ENCODE measurements around the gene SNX33. TPM values are rescaled to one million over a fixed set of nuclear protein-coding genes. Genes with fewer than 3 reads are reported as not detected.
"Not testable (repeated sequence)": the region's sequence is repeated elsewhere in the genome, so short reads cannot be mapped to it uniquely, and the experiment has no call there.

The SNX33 gene
- total RNA-seq, 1 donor from 2014 or later, result 10.1 TPM

- peaks cover 13% of the 10 kb centered on the region for H3K27me3 Mint-ChIP-seq (ENCODE audit: insufficient read depth, low read depth)
- H3K27ac Mint-ChIP-seq, result peak overlapping the region; percentile 50
- no peaks in the 10 kb centered on the region for H3K79me2 ChIP-seq (ENCODE audit: low read depth)
- peaks cover 8% of the 10 kb centered on the region for H3F3A ChIP-seq (ENCODE audit: low read depth)
- no peak overlapping the region for H3K27ac ChIP-seq
- no peaks in the 10 kb centered on the region for H3K36me3 Mint-ChIP-seq
- H4K20me1 ChIP-seq (ENCODE audit: low read depth), result no peaks in the 10 kb centered on the region
- no peak overlapping the region for H2AFZ ChIP-seq (replicated peaks)
- no peak for TF ChIP-seq EZH2phosphoT487 (IDR thresholded peaks at IDR 0.05)
- no peak for TF ChIP-seq EZH2 (IDR thresholded peaks at IDR 0.05)
- no peak for TF ChIP-seq CTCF (IDR thresholded peaks at IDR 0.05)
- H3K36me3 ChIP-seq, result no peaks in the 10 kb centered on the region
- no peak overlapping the region for H3K9ac ChIP-seq
- DNase-seq (ENCODE audit: low spot score), result peak; percentile 54
- H3K4me3 Mint-ChIP-seq, result no peak overlapping the region
- no peaks in the 10 kb centered on the region for H3K9me3 ChIP-seq (ENCODE audit: low read depth)
- H3K4me1 ChIP-seq, result peaks cover 22% of the 10 kb centered on the region
- peaks cover 26% of the 10 kb centered on the region for H3K4me1 Mint-ChIP-seq
- peak overlapping the region; percentile 18 for H3K4me2 ChIP-seq
- no peaks in the 10 kb centered on the region for H3K9me3 Mint-ChIP-seq
- H3K27me3 ChIP-seq, result no peaks in the 10 kb centered on the region
- no peak overlapping the region for H3K4me3 ChIP-seq
These were observed 32.5 kb downstream of the SNX33 start for GRCh38 chr15:75680007-75680789.

GRCh38 chr15:75682181-75683135 lies 34.7 kb downstream of the SNX33 start:
- no peak overlapping the region for H3K4me2 ChIP-seq
- peaks cover 8% of the 10 kb centered on the region for H3F3A ChIP-seq (ENCODE audit: low read depth)
- TF ChIP-seq EZH2phosphoT487 (IDR thresholded peaks at IDR 0.05) (no peak), CTCF (IDR thresholded peaks at IDR 0.05) (no peak), EZH2 (IDR thresholded peaks at IDR 0.05) (no peak)
- Mint-ChIP-seq H3K36me3 (no peaks in the 10 kb centered on the region), H3K4me1 (peaks cover 26% of the 10 kb centered on the region), H3K27ac (peak overlapping the region; percentile 66), H3K4me3 (no peak overlapping the region), H3K9me3 (no peaks in the 10 kb centered on the region), H3K27me3 (ENCODE audit: insufficient read depth, low read depth) (peaks cover 13% of the 10 kb centered on the region)
- H3K9ac ChIP-seq, result no peak overlapping the region
- no peaks in the 10 kb centered on the region for H4K20me1 ChIP-seq (ENCODE audit: low read depth)
- no peaks in the 10 kb centered on the region for H3K9me3 ChIP-seq (ENCODE audit: low read depth)
- H3K36me3 ChIP-seq, result no peaks in the 10 kb centered on the region
- DNase-seq (ENCODE audit: low spot score), result no peak
- peaks cover 19% of the 10 kb centered on the region for H3K4me1 ChIP-seq
- H3K4me3 ChIP-seq, result no peak overlapping the region
- no peak overlapping the region for H2AFZ ChIP-seq (replicated peaks)
- no peak overlapping the region for H3K27ac ChIP-seq
- H3K27me3 ChIP-seq, result no peaks in the 10 kb centered on the region
- H3K79me2 ChIP-seq (ENCODE audit: low read depth), result no peaks in the 10 kb centered on the region

GRCh38 chr15:75683646-75684312 lies 36.1 kb downstream of the SNX33 start:
- H3K27ac Mint-ChIP-seq; H3K27ac ChIP-seq; H3K9me3 Mint-ChIP-seq; H3K36me3 Mint-ChIP-seq; H3K9me3 ChIP-seq (ENCODE audit: low read depth); H3F3A ChIP-seq (ENCODE audit: low read depth); H3K4me3 Mint-ChIP-seq; H3K27me3 ChIP-seq; H3K36me3 ChIP-seq; H3K79me2 ChIP-seq (ENCODE audit: low read depth); H4K20me1 ChIP-seq (ENCODE audit: low read depth); H3K9ac ChIP-seq; H3K4me3 ChIP-seq: not testable (repeated sequence)
- peak; percentile 84 for TF ChIP-seq CTCF (IDR thresholded peaks at IDR 0.05)
- H3K4me2 ChIP-seq, result peak overlapping the region; percentile 48
- H3K4me1 ChIP-seq, result peaks cover 13% of the 10 kb centered on the region
- H3K4me1 Mint-ChIP-seq, result peaks cover 20% of the 10 kb centered on the region
- DNase-seq (ENCODE audit: low spot score), result peak; percentile 91
- H3K27me3 Mint-ChIP-seq (ENCODE audit: insufficient read depth, low read depth), result peaks cover 11% of the 10 kb centered on the region
- peak overlapping the region; percentile 57 for H2AFZ ChIP-seq (replicated peaks)
